Loucy (cell line): ENCODE data around the gene PIAS3.

Experiments
- CTCF ChIP-seq: fragments of 200-600 bp; sonication (generic); conservative IDR thresholded peaks from 2 replicates; pipeline ENCODE4 v1.5.1; 2014; ENCODE audit warnings: mild to moderate bottlenecking, antibody characterized with exemption, low read length
- EZH2phosphoT487 ChIP-seq: fragments of 200-600 bp; IDR thresholded peaks from 2 replicates; pipeline ENCODE4 v1.6.1; 2018; ENCODE audit warnings: antibody characterized with exemption, mild to moderate bottlenecking, moderate library complexity, borderline replicate concordance

DNA sequence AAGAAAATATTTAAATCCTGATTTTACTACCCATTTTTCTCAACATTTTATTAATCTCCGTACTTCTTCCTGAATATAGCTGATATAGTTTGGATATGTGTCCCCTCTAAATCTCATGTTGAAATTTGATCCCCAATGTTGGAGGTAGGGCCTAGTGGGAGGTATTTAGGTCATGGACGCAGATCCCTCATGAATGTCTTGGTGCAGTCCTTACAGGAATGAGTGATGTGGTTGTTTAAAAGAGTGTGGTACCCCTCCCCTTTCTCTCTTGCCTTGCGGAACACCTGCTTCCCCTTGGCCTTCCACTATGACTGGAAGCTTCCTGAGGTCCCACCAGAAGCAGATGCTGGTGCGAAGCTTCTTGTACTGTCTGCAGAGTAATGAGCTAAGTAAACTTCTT is 52.5 kb downstream of the PIAS3 start:
- no peak for TF ChIP-seq CTCF
- TF ChIP-seq EZH2phosphoT487 = no peak
